Stimulated activated CD8-positive, alpha-beta memory T cell treated with anti-CD3 and anti-CD28 coated beads, Interleukin-4, amount 100 ng/mL, for 1 hour (primary cell): Measurements from ENCODE around the gene EPHB6.

ENCODE experiments used
- DNase-seq, 2 donors: peaks; one replicate each; pipeline ENCODE4 v3.0.0-alpha.2; 2020; ENCODE audit warnings: low read depth in 2 of 2, low spot score in 1 of 2

The EPHB6 gene

GRCh38 chr7:142832417-142832816 lies 22.5 kb upstream of the EPHB6 start:
- no peak for DNase-seq

GRCh38 chr7:142833174-142834048 lies 21.5 kb upstream of the EPHB6 start:
- no peak for DNase-seq

DNA sequence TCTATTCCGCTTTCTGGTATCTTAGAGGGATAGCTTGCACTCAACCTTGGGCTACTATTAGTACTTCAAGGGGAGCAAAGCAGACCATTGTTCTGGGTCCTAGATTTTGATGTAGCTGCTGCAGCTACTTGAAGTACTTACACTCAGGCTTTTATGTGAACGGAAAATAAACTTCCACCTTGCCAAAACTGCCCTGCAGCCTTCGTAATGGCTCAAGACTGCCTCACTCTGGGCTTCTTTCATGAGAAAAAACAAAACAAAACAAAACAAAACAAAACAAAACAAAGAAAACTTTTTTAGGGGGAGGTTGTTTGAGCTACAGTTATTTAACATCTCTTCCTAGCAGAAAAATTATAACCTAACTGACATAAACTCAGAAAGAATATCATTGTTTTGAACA lies 19.4 kb upstream of the EPHB6 start:
- no peak for DNase-seq

GRCh38 chr7:142836426-142836825 lies 18.4 kb upstream of the EPHB6 start:
- DNase-seq = no peak

DNA sequence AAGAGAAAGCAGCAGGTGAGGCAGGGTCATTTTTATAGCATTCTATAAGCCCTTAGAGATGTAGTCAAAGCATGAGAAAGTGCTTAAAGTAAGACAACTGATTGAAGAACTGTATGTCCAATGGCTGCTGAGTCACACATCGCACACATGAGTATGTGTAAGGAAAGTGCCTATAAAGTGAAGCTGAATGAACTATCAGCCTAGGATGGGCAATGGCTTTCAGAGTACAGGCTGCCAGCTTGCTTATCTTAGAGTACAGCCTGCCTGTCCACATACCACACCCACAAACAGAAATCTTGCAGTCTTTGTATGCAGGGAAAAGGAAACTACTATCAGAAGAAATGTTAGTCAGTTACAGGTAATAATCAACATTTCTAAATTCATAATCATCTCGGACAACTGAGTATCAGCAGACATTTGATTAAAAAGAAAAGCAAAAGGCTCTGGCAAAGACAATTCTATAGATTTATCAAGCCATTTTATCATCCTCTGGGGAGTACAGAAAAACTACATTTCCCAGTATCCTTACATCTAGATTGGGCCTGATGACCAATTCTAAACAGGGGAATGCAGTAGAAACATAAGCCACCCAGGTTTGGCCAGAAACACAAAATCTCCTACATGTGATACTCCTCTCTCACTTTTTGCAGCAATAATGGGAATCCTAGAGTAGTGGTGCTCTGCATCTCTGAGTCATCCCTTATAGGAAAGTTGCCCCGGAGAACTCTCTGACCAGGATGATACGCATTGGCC lies 16.2 kb upstream of the EPHB6 start:
- DNase-seq = no peak

GRCh38 chr7:142842251-142842766 lies 12.6 kb upstream of the EPHB6 start:
- no peak for DNase-seq

GRCh38 chr7:142847353-142847752 lies 7.5 kb upstream of the EPHB6 start:
- no peak for DNase-seq

DNA sequence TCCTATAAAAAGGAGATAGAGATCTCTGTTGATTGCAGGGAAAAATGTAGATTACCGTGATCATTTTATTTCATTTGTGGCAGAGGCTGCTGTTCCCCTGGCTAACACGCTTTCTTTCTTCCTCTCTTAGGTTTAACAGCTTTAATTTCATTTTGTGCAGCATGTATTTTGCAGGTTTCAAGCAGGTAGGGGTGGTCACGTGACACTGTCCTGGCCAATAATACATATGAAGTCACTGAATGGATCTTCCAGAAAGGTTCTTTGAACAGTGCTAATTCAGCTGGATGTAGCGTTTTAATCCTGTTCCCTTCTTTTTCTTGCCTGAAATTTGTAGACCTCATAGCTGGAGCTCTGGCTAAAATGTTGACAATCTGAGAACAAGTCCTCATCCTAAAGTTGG lies 3.6 kb upstream of the EPHB6 start:
- DNase-seq = no peak

DNA sequence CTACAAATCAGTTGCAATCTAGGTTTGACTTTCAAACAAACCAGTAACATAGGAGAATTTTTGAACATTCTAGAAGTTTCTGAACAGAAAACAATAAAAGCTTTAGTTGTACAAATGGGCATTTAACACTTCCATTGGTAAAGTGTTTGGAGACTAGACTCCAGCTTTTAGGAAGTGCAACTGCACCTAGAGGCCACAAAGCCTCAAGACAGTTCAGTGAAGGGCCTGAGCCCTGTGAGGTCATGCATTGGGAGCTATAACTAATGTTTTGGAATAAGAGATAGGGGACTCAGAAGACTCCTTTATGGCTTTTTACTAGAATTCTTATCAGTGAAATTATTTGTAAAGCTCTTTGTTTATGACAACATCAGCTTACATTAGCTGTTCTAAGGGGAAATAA lies 3.0 kb upstream of the EPHB6 start:
- DNase-seq = no peak

- DNase-seq = peak in 1 of 2 donors; percentile 30
Observed at GRCh38 chr7:142853739-142854371, 1.0 kb upstream of the EPHB6 start.

GRCh38 chr7:142855114-142855743 lies 353 bp downstream of the EPHB6 start:
- DNase-seq = no peak

- DNase-seq = no peak
Observed at GRCh38 chr7:142855756-142856564, 1.1 kb downstream of the EPHB6 start.

DNA sequence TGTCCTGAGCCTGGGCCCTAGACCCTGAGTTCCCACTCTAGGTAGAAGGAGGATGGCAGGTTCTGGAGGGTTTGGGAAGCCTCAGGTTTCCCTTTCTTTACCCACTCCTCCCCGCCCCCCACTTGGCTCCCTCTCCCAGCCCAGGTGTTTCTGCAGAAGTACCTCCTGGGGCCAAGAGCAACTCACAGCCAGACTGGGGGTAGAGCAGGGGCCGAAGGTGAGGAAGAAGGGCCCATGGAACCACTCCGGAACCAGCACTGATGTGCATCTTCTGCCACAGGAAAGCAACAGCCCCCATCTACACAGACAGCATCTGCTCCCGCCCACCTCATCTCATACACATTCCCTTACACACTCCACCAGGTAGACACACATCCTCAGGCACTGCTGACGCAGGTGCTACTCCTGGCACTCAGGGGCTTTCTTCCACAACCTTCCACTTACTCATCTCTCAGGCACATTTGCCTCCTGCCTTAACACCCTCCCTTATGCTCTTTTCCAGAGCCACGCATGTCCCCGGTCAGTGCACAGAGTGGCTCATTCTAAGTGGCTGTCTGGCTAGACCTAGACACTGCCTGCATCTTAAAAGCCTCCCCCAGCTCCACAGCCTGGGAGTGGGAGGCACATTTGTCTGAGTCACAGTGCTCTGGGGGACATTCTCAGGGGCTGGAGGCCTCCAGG lies 1.8 kb downstream of the EPHB6 start:
- no peak for DNase-seq

DNA sequence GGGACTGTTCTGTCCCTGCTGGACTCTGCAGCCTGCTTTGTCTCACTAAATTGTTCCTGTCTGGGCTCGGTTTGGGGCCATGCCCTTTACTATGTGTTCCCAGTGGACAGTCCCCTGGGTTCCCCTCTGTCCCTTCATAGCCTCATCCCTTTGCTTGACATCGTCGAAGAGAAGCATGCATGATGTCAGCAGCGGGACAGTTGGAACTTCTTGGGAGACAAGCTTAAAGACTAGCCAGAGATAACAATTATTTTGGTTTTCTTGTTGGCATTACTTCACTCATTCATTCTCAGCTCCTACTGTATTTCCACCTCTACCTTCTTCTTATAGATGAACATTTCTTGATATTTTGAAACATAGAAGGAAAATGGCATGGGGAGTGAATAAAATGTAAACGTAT lies 2.7 kb downstream of the EPHB6 start:
- DNase-seq = no peak

DNA sequence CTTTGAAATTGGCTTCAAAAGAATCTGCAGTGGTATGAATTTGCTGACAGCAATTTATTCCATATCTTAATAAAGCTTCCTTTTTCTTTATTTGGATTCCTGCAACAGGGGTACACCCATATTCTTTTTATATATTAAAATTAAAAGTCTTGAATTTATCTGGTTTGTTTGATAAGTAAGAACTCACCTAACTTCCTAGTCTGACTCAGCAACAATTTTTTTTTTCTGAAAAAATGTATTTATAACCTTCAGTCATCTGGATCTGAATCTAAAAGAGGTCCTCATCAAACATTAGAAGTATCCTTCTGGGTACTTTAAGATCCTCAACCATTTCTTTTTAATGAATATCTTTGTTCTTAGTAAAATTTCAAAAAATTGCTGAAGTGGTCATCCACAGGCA lies 4.5 kb downstream of the EPHB6 start:
- DNase-seq = no peak

DNA sequence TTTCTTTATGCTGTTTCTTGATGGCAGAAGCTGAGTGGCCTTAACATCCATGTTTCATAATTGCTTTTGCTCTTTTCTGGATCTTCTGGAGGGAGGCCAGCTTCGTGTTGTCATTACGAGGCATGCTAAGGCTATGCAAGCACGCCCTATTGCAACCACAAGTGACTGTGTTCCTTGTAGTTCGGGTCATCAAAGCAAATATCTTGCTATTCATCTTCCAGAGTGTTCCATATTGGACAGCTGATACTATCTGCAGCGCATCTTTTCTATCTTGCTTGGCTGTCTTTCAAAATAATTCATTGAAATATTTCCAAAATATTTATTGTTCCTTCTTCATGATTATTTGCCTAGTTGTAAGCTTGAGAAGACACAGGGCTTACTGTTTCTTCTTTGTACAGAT lies 5.0 kb downstream of the EPHB6 start:
- no peak for DNase-seq

DNA sequence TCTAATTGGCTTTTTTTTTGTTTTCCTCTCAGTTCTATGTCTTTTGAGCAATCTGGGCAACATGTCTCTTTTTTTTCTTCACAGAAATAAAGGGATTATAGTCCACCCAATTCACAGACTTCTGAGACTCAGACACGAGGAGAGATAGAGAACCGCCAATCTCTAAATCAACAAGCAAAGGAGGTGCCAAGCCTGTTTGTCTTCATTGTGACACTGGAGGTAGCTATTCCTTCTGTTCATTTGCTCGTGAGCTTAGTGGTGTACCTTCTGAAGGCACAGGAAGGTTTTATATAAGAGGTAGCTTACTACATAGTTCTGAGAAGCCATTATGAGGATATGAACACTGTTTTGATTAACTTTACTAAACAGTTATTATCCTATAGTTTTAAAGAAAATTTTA lies 6.1 kb downstream of the EPHB6 start:
- DNase-seq = no peak

GRCh38 chr7:142862351-142862750 lies 7.5 kb downstream of the EPHB6 start:
- DNase-seq = no peak

GRCh38 chr7:142862786-142863400 lies 8.0 kb downstream of the EPHB6 start:
- no peak for DNase-seq
